Spleen (tissue), 7 donors: ENCODE data around the gene PRKCZ.

Experiments used
- POLR2A ChIP-seq, 3 donors: fragments of 450-650 bp; IDR thresholded peaks; one replicate each; pipeline ENCODE4 v1.5.1; 2017; ENCODE audit warnings: antibody characterized with exemption in 3 of 3, mild to moderate bottlenecking in 1 of 3
- POLR2AphosphoS5 ChIP-seq, 3 donors: sonication (generic); formaldehyde crosslinking; IDR thresholded peaks; one replicate each; pipeline ENCODE4 v1.5.1; 2017; ENCODE audit warnings: antibody characterized with exemption in 3 of 3
- TF ChIP-seq, protein P1 (sequence below), 11 experiments: fragments of 200-600 bp in 7 of 11; fragments of 450-650 bp in 4 of 11; sonication (generic) in 4 of 11; IDR thresholded peaks in 8 of 11; conservative IDR thresholded peaks in 3 of 11; 1 replicate in 7 of 11; 2 replicates in 4 of 11; pipeline versions ENCODE4 v1.4.0 to v1.8.0; 2016 to 2021; ENCODE audit warnings: antibody characterized with exemption in 11 of 11, inconsistent platforms in 4 of 11, mild to moderate bottlenecking in 1 of 11
- donor health status: DM: no; HTN: no; CAD: no; lungs with moderate emphysema.
- donor health status: DM: no; HTN: no; CAD: no.
- donor health status: DM: no; HTN: no; CAD: no.

DNA sequence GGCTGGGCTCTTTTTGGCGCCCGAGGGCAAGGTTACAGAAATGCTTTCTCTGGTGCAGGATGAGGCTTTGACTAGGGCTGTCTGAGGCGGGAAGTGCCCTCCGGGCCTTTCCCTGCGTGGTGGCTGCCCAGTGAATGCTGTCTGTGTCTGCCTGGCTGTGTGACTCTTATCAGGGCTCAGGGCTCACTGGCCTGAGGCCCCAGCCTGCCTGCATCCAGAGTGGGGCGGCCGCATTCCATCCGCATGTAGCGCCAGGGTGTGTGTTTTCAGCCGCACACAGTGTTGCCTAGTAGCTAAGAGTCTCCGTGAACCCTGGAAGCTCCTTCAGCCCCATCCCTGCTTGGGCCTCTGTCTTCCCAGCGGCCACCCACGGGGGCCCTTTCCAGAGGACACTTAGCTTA is 85.2 kb downstream of the PRKCZ start:
- no peak for TF ChIP-seq POLR2A (IDR thresholded peaks at IDR 0.05)
- TF ChIP-seq, protein P1, sequence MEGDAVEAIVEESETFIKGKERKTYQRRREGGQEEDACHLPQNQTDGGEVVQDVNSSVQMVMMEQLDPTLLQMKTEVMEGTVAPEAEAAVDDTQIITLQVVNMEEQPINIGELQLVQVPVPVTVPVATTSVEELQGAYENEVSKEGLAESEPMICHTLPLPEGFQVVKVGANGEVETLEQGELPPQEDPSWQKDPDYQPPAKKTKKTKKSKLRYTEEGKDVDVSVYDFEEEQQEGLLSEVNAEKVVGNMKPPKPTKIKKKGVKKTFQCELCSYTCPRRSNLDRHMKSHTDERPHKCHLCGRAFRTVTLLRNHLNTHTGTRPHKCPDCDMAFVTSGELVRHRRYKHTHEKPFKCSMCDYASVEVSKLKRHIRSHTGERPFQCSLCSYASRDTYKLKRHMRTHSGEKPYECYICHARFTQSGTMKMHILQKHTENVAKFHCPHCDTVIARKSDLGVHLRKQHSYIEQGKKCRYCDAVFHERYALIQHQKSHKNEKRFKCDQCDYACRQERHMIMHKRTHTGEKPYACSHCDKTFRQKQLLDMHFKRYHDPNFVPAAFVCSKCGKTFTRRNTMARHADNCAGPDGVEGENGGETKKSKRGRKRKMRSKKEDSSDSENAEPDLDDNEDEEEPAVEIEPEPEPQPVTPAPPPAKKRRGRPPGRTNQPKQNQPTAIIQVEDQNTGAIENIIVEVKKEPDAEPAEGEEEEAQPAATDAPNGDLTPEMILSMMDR (IDR thresholded peaks at IDR 0.05 in 8 of 11, conservative IDR thresholded peaks at IDR 0.05 in 3 of 11): no peak
- no peak for TF ChIP-seq POLR2AphosphoS5 (IDR thresholded peaks at IDR 0.05)
